CD4-positive, alpha-beta memory T cell (primary cell): ENCODE results near the gene FUT6. TPM values are rescaled to one million over a fixed set of nuclear protein-coding genes. Genes with fewer than 3 reads are reported as not detected.
A peak's percentile ranks its signal among the peaks of the same experiment; 100 is the strongest.
"Not testable (repeated sequence)": the region's sequence is repeated elsewhere in the genome, so short reads cannot be mapped to it uniquely, and the experiment has no call there.

ENCODE experiments used
- CTCF ChIA-PET: fragments of 350-600 bp; sonication (Branson Sonifier 250); formaldehyde crosslinking; loops from one replicate; lab custom pipeline; 2021; ENCODE audit warnings: inconsistent platforms; ENCODE audit not compliant: partially characterized antibody; lab: Charles Lee
- POLR2A ChIA-PET: fragments of 350-600 bp; sonication (Branson Sonifier 250); formaldehyde crosslinking; loops from one replicate; lab custom pipeline; 2021; ENCODE audit not compliant: partially characterized antibody; lab: Charles Lee
- DNase-seq, 5 donors: peaks; one replicate each; pipeline versions ENCODE4 v3.0.0 to v3.0.0-alpha.2; 2020 to 2022; ENCODE audit warnings: mixed read lengths in 1 of 5
- H3K27ac ChIP-seq: one replicate; pipeline ENCODE4 v1.7.0; 2013; ENCODE audit warnings: low read depth, low read length
- H3K27me3 ChIP-seq: 2 replicates; pipeline ENCODE4 v1.7.0; 2013; ENCODE audit warnings: mild to moderate bottlenecking, low read length, moderate library complexity; ENCODE audit not compliant: insufficient read depth
- H3K36me3 ChIP-seq: 2 replicates; pipeline ENCODE4 v1.7.0; 2013; ENCODE audit warnings: mild to moderate bottlenecking, low read length, moderate library complexity; ENCODE audit not compliant: insufficient read depth
- H3K4me1 ChIP-seq: 2 replicates; pipeline ENCODE4 v1.7.0; 2013; ENCODE audit warnings: mild to moderate bottlenecking, low read length, moderate library complexity; ENCODE audit not compliant: insufficient read depth
- H3K4me3 ChIP-seq, 2 donors: one replicate each; pipeline ENCODE4 v1.7.0; 2013; ENCODE audit warnings: low read length in 2 of 2, mild to moderate bottlenecking in 1 of 2
- H3K9me3 ChIP-seq, 2 donors: one replicate each; pipeline ENCODE4 v1.7.0; 2013; ENCODE audit warnings: low read length in 2 of 2, control low read depth in 1 of 2; ENCODE audit not compliant: control insufficient read depth in 1 of 2
- H3K27ac Mint-ChIP-seq, 7 donors: one replicate each; pipeline ENCODE4 v1.8.0; 2020 to 2021; ENCODE audit warnings: mixed read lengths in 7 of 7, mild to moderate bottlenecking in 6 of 7, inconsistent platforms in 3 of 7, moderate library complexity in 3 of 7
- H3K27me3 Mint-ChIP-seq, 2 donors: one replicate each; pipeline ENCODE4 v1.8.0; 2020 to 2021; ENCODE audit warnings: mixed read lengths in 2 of 2
- H3K36me3 Mint-ChIP-seq, 2 donors: one replicate each; pipeline ENCODE4 v1.8.0; 2020 to 2021; ENCODE audit warnings: mixed read lengths in 2 of 2, inconsistent platforms in 1 of 2, mild to moderate bottlenecking in 1 of 2
- H3K4me1 Mint-ChIP-seq, 4 donors: one replicate each; pipeline ENCODE4 v1.8.0; 2020 to 2021; ENCODE audit warnings: mixed read lengths in 4 of 4, mild to moderate bottlenecking in 1 of 4
- H3K4me3 Mint-ChIP-seq, 8 donors: one replicate each; pipeline ENCODE4 v1.8.0; 2020 to 2021; ENCODE audit warnings: mixed read lengths in 8 of 8, mild to moderate bottlenecking in 7 of 8, moderate library complexity in 6 of 8, inconsistent platforms in 3 of 8
- H3K9me3 Mint-ChIP-seq, 8 donors: one replicate each; pipeline ENCODE4 v1.8.0; 2020 to 2021; ENCODE audit warnings: mixed read lengths in 8 of 8, mild to moderate bottlenecking in 5 of 8, inconsistent platforms in 3 of 8, moderate library complexity in 1 of 8
- intact Hi-C: fragments of 100-400 bp; cut with micrococcal nuclease; formaldehyde crosslinking; loops from one replicate; pipeline ENCODE4 v1.15.1; 2023
- polyA plus RNA-seq, 2 donors: library from polyadenylated mRNA; unstranded; fragments of 300-500 nt; fragmentation: Illumina TruSeq; gene quantifications; one replicate each; pipeline ENCODE4 v1.2.3, GENCODE V29; 2021
- total RNA-seq, 2 experiments: library from RNA; stranded (reverse); gene quantifications; one replicate each; pipeline ENCODE4 v1.2.3, GENCODE V29; 2021

The FUT6 gene
- total and polyA plus RNA-seq, 4 experiments from 2014 or later, result not detected

GRCh38 chr19:5880196-5880595, 40.7 kb upstream of the FUT6 start:
- POLR2A ChIA-PET, result no interaction called here
- Histone ChIP-seq H3K27me3 (no peaks in the 10 kb centered on the region), H3K4me1 (no peaks in the 10 kb centered on the region), H3K9me3 (no peaks in the 10 kb centered on the region), H3K4me3 (no peak overlapping the region), H3K36me3 (no peaks in the 10 kb centered on the region), H3K27ac (no peak overlapping the region)
- Mint-ChIP-seq H3K9me3 (no peaks in the 10 kb centered on the region), H3K4me1 (no peaks in the 10 kb centered on the region), H3K4me3 (no peak overlapping the region), H3K27me3 (peaks cover 12 to 15% of the 10 kb centered on the region in 2 donors), H3K36me3 (no peaks in the 10 kb centered on the region), H3K27ac (no peak overlapping the region)
- CTCF ChIA-PET, result no interaction called here
- no peak for DNase-seq
- intact Hi-C loops, result no loop called here

DNA sequence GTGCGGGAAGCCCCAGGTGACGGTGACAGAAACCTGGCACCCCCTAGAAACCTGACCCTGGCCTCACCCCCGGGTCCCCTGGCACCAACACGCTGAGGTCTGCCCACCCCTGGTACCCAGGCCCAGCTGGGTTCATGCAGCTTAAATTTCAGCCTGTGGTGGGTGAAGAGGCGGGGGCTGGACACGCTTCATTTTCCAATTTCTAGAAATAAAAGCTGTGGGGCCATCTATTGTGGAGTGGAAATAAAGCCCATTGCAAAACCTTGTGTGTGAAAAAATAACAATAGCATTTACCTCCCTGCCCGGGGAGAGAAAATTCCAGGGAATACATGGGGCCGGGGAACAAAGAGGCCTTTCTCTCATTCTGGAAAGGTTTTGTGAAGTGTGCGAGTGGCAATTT, 38.4 kb upstream of the FUT6 start:
- H3K4me3 ChIP-seq, result no peak overlapping the region
- Mint-ChIP-seq H3K27me3 (peaks cover 9 to 13% of the 10 kb centered on the region in 2 donors), H3K27ac (no peak overlapping the region), H3K4me3 (no peak overlapping the region), H3K9me3 (no peaks in the 10 kb centered on the region), H3K4me1 (no peaks in the 10 kb centered on the region), H3K36me3 (no peaks in the 10 kb centered on the region)
- no peaks in the 10 kb centered on the region for H3K27me3 ChIP-seq
- POLR2A ChIA-PET, result no interaction called here
- H3K4me1 ChIP-seq, result no peaks in the 10 kb centered on the region
- no peak overlapping the region for H3K27ac ChIP-seq
- no peak for DNase-seq
- no peaks in the 10 kb centered on the region for H3K9me3 ChIP-seq
- intact Hi-C loops, result no loop called here
- no peaks in the 10 kb centered on the region for H3K36me3 ChIP-seq
- CTCF ChIA-PET, result interaction anchor here (0.5 kb wide), 1 partner anchor 140 kb away, joined by 3 read pairs; no protein-coding TSS in a partner anchor

DNA sequence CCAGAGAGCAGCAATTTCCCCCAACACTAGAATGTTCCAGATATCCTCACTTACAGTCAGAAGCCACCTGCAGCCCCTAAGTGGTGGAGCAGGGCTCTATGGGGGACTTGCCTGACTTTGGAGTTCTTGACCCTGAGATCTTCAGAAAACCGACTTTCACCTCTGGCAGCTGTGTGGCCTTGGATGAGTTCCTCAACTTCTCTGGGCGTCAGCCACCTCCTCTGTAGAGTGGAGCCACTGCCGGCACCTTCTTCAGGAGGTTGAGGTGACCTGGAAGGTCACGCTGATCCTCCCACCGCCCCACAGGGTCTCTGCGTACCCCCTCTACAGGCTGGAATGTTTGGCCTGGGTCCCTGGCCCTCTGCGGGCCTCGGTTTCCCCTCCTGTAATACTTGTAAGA, 37.9 kb upstream of the FUT6 start:
- DNase-seq, result no peak
- intact Hi-C loops, result no loop called here
- H3K36me3 ChIP-seq, result no peaks in the 10 kb centered on the region
- H3K27me3 Mint-ChIP-seq, result peaks cover 9 to 13% of the 10 kb centered on the region in 2 donors
- H3K27me3 ChIP-seq, result no peaks in the 10 kb centered on the region
- no peaks in the 10 kb centered on the region for H3K4me1 Mint-ChIP-seq
- no peaks in the 10 kb centered on the region for H3K36me3 Mint-ChIP-seq
- CTCF ChIA-PET, result interaction anchor here (0.5 kb wide), 1 partner anchor 140 kb away, joined by 3 read pairs; no protein-coding TSS in a partner anchor
- H3K4me3 Mint-ChIP-seq, result no peak overlapping the region
- H3K9me3 Mint-ChIP-seq, result no peaks in the 10 kb centered on the region
- H3K4me1 ChIP-seq, result no peaks in the 10 kb centered on the region
- no peak overlapping the region for H3K27ac Mint-ChIP-seq
- no peak overlapping the region for H3K4me3 ChIP-seq
- no peaks in the 10 kb centered on the region for H3K9me3 ChIP-seq
- POLR2A ChIA-PET, result no interaction called here
- no peak overlapping the region for H3K27ac ChIP-seq

GRCh38 chr19:5874496-5874895, 35.0 kb upstream of the FUT6 start:
- H3K9me3 Mint-ChIP-seq, H3K4me1 Mint-ChIP-seq, H3K27ac ChIP-seq, H3K4me1 ChIP-seq, H3K27ac Mint-ChIP-seq, POLR2A ChIA-PET, H3K4me3 ChIP-seq, DNase-seq, H3K36me3 ChIP-seq, H3K27me3 ChIP-seq, intact Hi-C loops, H3K36me3 Mint-ChIP-seq, CTCF ChIA-PET, H3K4me3 Mint-ChIP-seq, H3K9me3 ChIP-seq: not testable (repeated sequence)
- peaks cover 8 to 11% of the 10 kb centered on the region in 2 donors for H3K27me3 Mint-ChIP-seq

- intact Hi-C loops, result no loop called here
- H3K4me1 Mint-ChIP-seq, result no peaks in the 10 kb centered on the region
- Histone ChIP-seq H3K4me1 (no peaks in the 10 kb centered on the region), H3K36me3 (no peaks in the 10 kb centered on the region), H3K4me3 (no peak overlapping the region), H3K27ac (no peak overlapping the region), H3K27me3 (no peaks in the 10 kb centered on the region), H3K9me3 (no peaks in the 10 kb centered on the region)
- DNase-seq, result no peak
- ChIA-PET POLR2A (no interaction called here), CTCF (no interaction called here)
- H3K27ac Mint-ChIP-seq, result no peak overlapping the region
- no peaks in the 10 kb centered on the region for H3K9me3 Mint-ChIP-seq
- H3K36me3 Mint-ChIP-seq, result no peaks in the 10 kb centered on the region
- H3K4me3 Mint-ChIP-seq, result no peak overlapping the region
- peaks cover 8% of the 10 kb centered on the region in 2 donors for H3K27me3 Mint-ChIP-seq
These were observed 34.2 kb upstream of the FUT6 start for GRCh38 chr19:5873617-5874199.

- POLR2A ChIA-PET, result no interaction called here
- no peaks in the 10 kb centered on the region for H3K9me3 Mint-ChIP-seq
- CTCF ChIA-PET, result no interaction called here
These were observed 31.5 kb upstream of the FUT6 start for GRCh38 chr19:5870986-5871394.

DNA sequence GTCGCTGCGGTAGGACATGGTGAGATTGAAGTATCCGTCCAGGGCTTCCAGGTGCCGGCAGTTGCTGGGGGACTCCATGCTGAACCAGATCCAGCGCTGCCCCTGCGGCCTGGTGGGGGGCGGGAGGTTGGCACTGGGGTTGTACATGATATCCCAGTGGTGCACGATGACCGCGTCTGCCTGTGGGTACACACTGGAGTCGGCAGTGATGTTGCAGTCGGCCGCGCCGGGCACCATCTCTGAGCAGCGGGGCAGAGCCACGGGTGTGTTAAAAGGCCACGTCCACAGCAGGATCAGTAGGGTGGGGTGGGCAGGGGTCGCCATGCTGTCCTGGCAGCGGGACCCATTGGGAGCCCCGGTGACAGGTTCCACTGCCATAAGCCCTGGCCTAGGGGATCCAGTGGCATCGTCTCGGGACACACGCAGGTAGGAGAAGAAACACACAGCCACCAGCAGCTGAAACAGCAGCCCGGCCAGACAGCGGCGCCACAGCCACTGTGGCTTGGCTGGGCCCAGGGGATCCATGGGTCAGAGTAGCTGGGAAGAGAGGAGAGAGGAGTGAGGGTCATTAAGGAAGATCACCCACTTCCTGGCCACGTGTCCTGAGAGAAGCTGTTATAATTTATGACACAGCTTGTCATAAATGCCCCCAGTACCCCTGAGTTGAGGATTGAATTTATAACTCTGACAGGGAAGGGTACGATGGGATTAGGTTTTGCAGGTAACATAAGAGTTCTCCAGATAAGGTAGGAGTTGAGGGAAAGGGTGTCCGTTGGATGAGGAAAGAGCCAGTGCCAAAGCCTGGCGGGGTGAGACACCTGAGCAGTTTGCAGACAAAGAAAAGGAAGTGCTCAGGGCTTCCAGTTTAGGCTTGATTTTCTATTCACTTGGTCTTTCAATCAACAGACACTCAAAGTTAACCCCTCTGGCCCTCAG, 28.0 kb upstream of the FUT6 start:
- Histone ChIP-seq H3K36me3 (no peaks in the 10 kb centered on the region), H3K27me3 (no peaks in the 10 kb centered on the region), H3K27ac (no peak overlapping the region), H3K9me3 (no peaks in the 10 kb centered on the region), H3K4me3 (no peak overlapping the region), H3K4me1 (no peaks in the 10 kb centered on the region)
- H3K27ac Mint-ChIP-seq, result peak overlapping the region in 2 of 7 donors; percentile 61 to 62
- peaks cover 2 to 3% of the 10 kb centered on the region in 2 donors for H3K27me3 Mint-ChIP-seq
- no peaks in the 10 kb centered on the region for H3K4me1 Mint-ChIP-seq
- intact Hi-C loops, result no loop called here
- H3K4me3 Mint-ChIP-seq, result no peak overlapping the region
- CTCF ChIA-PET, result no interaction called here
- no peak for DNase-seq
- no peaks in the 10 kb centered on the region for H3K36me3 Mint-ChIP-seq
- POLR2A ChIA-PET, result no interaction called here
- H3K9me3 Mint-ChIP-seq, result no peaks in the 10 kb centered on the region

More at GRCh38 chr19:5870986-5871394, 31.5 kb upstream of the FUT6 start:
- no peaks in the 10 kb centered on the region for H3K36me3 Mint-ChIP-seq
- intact Hi-C loops, result no loop called here
- no peaks in the 10 kb centered on the region for H3K36me3 ChIP-seq
- no peak overlapping the region for H3K27ac ChIP-seq
- no peak overlapping the region for H3K4me3 Mint-ChIP-seq
- no peak for DNase-seq
- no peaks in the 10 kb centered on the region for H3K4me1 ChIP-seq
- H3K9me3 ChIP-seq, result no peaks in the 10 kb centered on the region
- H3K27me3 ChIP-seq, result no peaks in the 10 kb centered on the region
- H3K27ac Mint-ChIP-seq, result no peak overlapping the region
- no peaks in the 10 kb centered on the region for H3K4me1 Mint-ChIP-seq
- H3K4me3 ChIP-seq, result no peak overlapping the region
- H3K27me3 Mint-ChIP-seq, result peaks cover 1 to 2% of the 10 kb centered on the region in 2 donors
